Astrocyte (in vitro differentiated cells and primary cell): ENCODE data around the gene IFNA8. TPM values are rescaled to one million over a fixed set of nuclear protein-coding genes. Genes with fewer than 3 reads are reported as not detected.

Experiments
- DNase-seq: peaks from one replicate; pipeline ENCODE4 v3.0.0-alpha.2; 2010; ENCODE audit warnings: low read depth
- FAIRE-seq: peaks from 2 replicates; lab custom pipeline; 2011; peaks lifted over from hg19 to GRCh38; lab: Jason Lieb, UNC
- H2AFZ ChIP-seq: 2 replicates; pipeline ENCODE4 v1.6.0; 2012; ENCODE audit warnings: low read depth, low read length, inconsistent platforms
- H3K27ac ChIP-seq: 2 replicates; pipeline ENCODE4 v1.5.1; 2011; ENCODE audit warnings: low read depth, low read length, inconsistent platforms
- H3K27me3 ChIP-seq: 2 replicates; pipeline ENCODE4 v1.6.0; 2011; ENCODE audit warnings: low read length, inconsistent platforms; ENCODE audit not compliant: insufficient read depth
- H3K36me3 ChIP-seq: 2 replicates; pipeline ENCODE4 v1.5.1; 2011; ENCODE audit warnings: low read length, inconsistent platforms; ENCODE audit not compliant: insufficient read depth
- H3K4me1 ChIP-seq: 2 replicates; pipeline ENCODE4 v1.5.1; 2011; ENCODE audit warnings: low read length, inconsistent platforms; ENCODE audit not compliant: insufficient read depth
- H3K4me2 ChIP-seq: 2 replicates; pipeline ENCODE4 v1.6.0; 2012; ENCODE audit warnings: low read length, inconsistent platforms
- H3K4me3 ChIP-seq: 2 replicates; pipeline ENCODE4 v1.5.1; 2011; ENCODE audit warnings: low read depth, mild to moderate bottlenecking, low read length, inconsistent platforms; ENCODE audit not compliant: insufficient read depth
- H3K79me2 ChIP-seq: 2 replicates; pipeline ENCODE4 v1.6.0; 2012; ENCODE audit warnings: mild to moderate bottlenecking, low read length, inconsistent platforms; ENCODE audit not compliant: insufficient read depth
- H3K9ac ChIP-seq: 2 replicates; pipeline ENCODE4 v1.6.0; 2012; ENCODE audit warnings: mild to moderate bottlenecking, low read length, inconsistent platforms
- H3K9me3 ChIP-seq: 2 replicates; pipeline ENCODE4 v1.5.1; 2012; ENCODE audit warnings: low read depth, mild to moderate bottlenecking, low read length, inconsistent platforms; ENCODE audit not compliant: insufficient read depth
- H4K20me1 ChIP-seq: 2 replicates; pipeline ENCODE4 v1.6.0; 2012; ENCODE audit warnings: low read length, inconsistent platforms; ENCODE audit not compliant: insufficient read depth
- H3K27ac Mint-ChIP-seq: one replicate; pipeline ENCODE4 v1.8.0; 2021; ENCODE audit warnings: mild to moderate bottlenecking, mixed read lengths; ENCODE audit not compliant: unreplicated experiment
- H3K27me3 Mint-ChIP-seq: one replicate; pipeline ENCODE4 v1.8.0; 2021; ENCODE audit warnings: low read depth, mixed read lengths; ENCODE audit not compliant: unreplicated experiment
- H3K36me3 Mint-ChIP-seq: one replicate; pipeline ENCODE4 v1.8.0; 2021; ENCODE audit warnings: low read depth, mixed read lengths; ENCODE audit not compliant: unreplicated experiment
- H3K4me1 Mint-ChIP-seq: one replicate; pipeline ENCODE4 v1.8.0; 2021; ENCODE audit warnings: low read depth, mixed read lengths; ENCODE audit not compliant: unreplicated experiment
- H3K4me3 Mint-ChIP-seq: one replicate; pipeline ENCODE4 v1.8.0; 2021; ENCODE audit warnings: mild to moderate bottlenecking, moderate library complexity, mixed read lengths; ENCODE audit not compliant: unreplicated experiment
- H3K9me3 Mint-ChIP-seq: one replicate; pipeline ENCODE4 v1.8.0; 2021; ENCODE audit warnings: mild to moderate bottlenecking, mixed read lengths; ENCODE audit not compliant: unreplicated experiment
- EZH2 ChIP-seq: IDR thresholded peaks from 2 replicates; pipeline ENCODE4 v1.6.1; 2012; ENCODE audit warnings: mild to moderate bottlenecking, low read length, inconsistent platforms; ENCODE audit not compliant: insufficient read depth
- total RNA-seq: library from RNA; stranded (reverse); gene quantifications from 2 replicates; pipeline ENCODE4 v1.2.1, GENCODE V29; 2021
- TF ChIP-seq, protein P1 (sequence below): IDR thresholded peaks from 2 replicates; pipeline ENCODE4 v1.5.1; 2011; ENCODE audit warnings: low read depth, mild to moderate bottlenecking, inconsistent platforms, low read length, moderate library complexity; ENCODE audit not compliant: insufficient read depth

The IFNA8 gene
- total RNA-seq, 1 donor from 2014 or later, result not detected

DNA sequence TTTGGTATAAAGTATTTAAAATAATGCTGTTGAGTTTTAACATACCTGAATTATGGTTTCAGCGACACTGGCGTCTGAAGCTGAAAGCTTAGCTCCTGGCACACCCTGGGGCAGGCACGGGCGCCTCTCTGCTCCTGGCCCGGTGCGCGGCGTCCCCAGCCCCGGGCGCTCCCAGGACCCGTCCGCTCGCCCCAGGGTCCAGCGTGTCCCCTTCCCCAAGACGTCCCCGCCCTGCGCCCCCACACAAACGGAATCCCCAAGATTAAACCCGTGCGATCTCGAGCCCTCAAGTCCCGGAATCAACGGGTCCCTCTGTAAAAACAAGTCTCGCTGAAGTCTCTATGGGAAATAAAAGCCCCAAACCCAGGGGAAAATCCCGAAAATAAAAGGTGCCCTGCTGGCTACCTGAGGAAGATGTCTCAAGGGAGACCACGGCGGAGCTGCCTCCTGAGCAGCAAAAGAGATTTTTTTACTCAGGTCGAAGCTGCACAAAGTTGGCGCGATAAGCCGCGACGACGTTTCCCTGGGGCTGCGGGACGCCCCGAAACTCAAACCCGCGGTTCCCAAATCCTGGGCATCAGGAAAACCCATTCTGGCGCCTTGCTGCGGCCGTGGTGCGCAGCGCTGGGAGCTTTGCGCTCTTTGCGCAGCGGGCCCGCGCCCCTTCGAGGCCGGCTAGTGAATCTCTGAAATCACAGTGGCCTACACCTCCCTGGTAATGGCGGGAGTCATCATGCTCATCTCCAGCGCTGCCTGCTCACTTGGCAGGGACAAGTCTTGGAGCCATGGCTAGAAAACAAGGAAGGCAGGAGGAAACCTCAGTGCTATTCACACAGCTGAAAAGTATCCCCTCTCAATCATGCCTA, 6.3 kb upstream of the IFNA8 start:
- Mint-ChIP-seq H3K4me1 (no peaks in the 10 kb centered on the region), H3K9me3 (no peaks in the 10 kb centered on the region), H3K36me3 (no peaks in the 10 kb centered on the region), H3K27me3 (peaks cover 14% of the 10 kb centered on the region), H3K4me3 (peak overlapping the region; percentile 75), H3K27ac (no peak overlapping the region)
- Histone ChIP-seq H3K36me3 (no peaks in the 10 kb centered on the region), H3K27me3 (peaks cover 14% of the 10 kb centered on the region), H3K4me1 (peaks cover 5% of the 10 kb centered on the region), H4K20me1 (no peaks in the 10 kb centered on the region), H3K27ac (no peak overlapping the region), H3K79me2 (no peaks in the 10 kb centered on the region), H3K4me2 (peak overlapping the region; percentile 97), H2AFZ (peak overlapping the region; percentile 76), H3K9me3 (no peaks in the 10 kb centered on the region), H3K9ac (peak overlapping the region; percentile 43), H3K4me3 (peak overlapping the region; percentile 65)
- DNase-seq (no peak), FAIRE-seq (no peak)
- peak; percentile 39 for TF ChIP-seq EZH2
- TF ChIP-seq, protein P1, sequence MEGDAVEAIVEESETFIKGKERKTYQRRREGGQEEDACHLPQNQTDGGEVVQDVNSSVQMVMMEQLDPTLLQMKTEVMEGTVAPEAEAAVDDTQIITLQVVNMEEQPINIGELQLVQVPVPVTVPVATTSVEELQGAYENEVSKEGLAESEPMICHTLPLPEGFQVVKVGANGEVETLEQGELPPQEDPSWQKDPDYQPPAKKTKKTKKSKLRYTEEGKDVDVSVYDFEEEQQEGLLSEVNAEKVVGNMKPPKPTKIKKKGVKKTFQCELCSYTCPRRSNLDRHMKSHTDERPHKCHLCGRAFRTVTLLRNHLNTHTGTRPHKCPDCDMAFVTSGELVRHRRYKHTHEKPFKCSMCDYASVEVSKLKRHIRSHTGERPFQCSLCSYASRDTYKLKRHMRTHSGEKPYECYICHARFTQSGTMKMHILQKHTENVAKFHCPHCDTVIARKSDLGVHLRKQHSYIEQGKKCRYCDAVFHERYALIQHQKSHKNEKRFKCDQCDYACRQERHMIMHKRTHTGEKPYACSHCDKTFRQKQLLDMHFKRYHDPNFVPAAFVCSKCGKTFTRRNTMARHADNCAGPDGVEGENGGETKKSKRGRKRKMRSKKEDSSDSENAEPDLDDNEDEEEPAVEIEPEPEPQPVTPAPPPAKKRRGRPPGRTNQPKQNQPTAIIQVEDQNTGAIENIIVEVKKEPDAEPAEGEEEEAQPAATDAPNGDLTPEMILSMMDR, result no peak

DNA sequence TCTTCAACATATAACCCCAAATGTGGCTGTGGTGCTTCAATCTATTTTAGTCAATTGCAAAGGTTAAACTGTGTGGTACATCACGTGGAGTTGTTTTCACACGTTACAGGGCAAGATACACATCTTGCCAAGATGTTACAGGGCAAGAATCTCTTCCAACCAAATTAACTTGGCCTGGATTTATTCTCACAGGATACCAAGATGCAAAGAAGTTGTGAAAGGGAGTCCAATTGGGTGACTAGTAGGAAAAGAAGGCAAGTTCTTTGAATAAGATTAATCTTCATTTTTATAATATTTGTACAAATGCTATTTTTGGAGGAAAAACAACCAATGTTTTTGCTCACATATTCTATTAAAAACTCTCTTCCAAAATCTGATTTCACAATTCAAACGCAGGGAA, 4.8 kb upstream of the IFNA8 start:
- Histone ChIP-seq H3K4me1 (peaks cover 5% of the 10 kb centered on the region), H3K36me3 (no peaks in the 10 kb centered on the region), H3K27ac (no peak overlapping the region), H2AFZ (no peak overlapping the region), H3K4me3 (no peak overlapping the region), H3K79me2 (no peaks in the 10 kb centered on the region), H3K9me3 (no peaks in the 10 kb centered on the region), H3K4me2 (no peak overlapping the region), H4K20me1 (no peaks in the 10 kb centered on the region), H3K9ac (no peak overlapping the region), H3K27me3 (peaks cover 11% of the 10 kb centered on the region)
- H3K9me3 Mint-ChIP-seq, result no peaks in the 10 kb centered on the region
- TF ChIP-seq, protein P1, result no peak
- no peak for TF ChIP-seq EZH2
- DNase-seq, result no peak
- FAIRE-seq, result no peak
- no peak overlapping the region for H3K27ac Mint-ChIP-seq
- no peak overlapping the region for H3K4me3 Mint-ChIP-seq
- H3K27me3 Mint-ChIP-seq, result peaks cover 11% of the 10 kb centered on the region
- no peaks in the 10 kb centered on the region for H3K36me3 Mint-ChIP-seq
- no peaks in the 10 kb centered on the region for H3K4me1 Mint-ChIP-seq

DNA sequence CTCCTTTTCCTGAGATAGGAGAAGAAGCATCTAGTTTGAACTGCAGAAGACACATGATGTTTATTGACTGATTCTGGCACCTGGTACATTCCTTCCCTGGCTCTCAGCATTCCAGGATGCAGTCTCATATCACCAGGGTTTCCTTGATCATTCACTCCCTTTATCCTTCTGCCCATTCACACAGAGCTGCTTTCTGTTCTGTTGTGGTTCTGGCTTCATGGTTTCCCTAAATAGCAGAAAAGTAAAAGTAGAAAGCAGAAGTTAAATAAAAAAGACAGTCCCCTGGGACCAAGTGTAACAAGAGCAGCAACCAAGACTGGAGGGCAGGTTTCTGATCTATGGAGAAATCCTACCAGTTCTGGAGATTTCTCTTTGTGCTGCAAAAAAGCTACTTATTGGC, 3.2 kb downstream of the IFNA8 start:
- Histone ChIP-seq H3K9ac (no peak overlapping the region), H3K4me1 (no peaks in the 10 kb centered on the region), H4K20me1 (no peaks in the 10 kb centered on the region), H3K36me3 (no peaks in the 10 kb centered on the region), H3K4me2 (no peak overlapping the region), H3K9me3 (no peaks in the 10 kb centered on the region), H3K4me3 (no peak overlapping the region), H2AFZ (no peak overlapping the region), H3K79me2 (no peaks in the 10 kb centered on the region), H3K27me3 (no peaks in the 10 kb centered on the region), H3K27ac (no peak overlapping the region)
- DNase-seq (no peak), FAIRE-seq (no peak)
- no peaks in the 10 kb centered on the region for H3K9me3 Mint-ChIP-seq
- no peak overlapping the region for H3K4me3 Mint-ChIP-seq
- H3K4me1 Mint-ChIP-seq, result no peaks in the 10 kb centered on the region
- H3K27me3 Mint-ChIP-seq, result no peaks in the 10 kb centered on the region
- no peak overlapping the region for H3K27ac Mint-ChIP-seq
- TF ChIP-seq EZH2, result no peak
- TF ChIP-seq, protein P1, result no peak
- no peaks in the 10 kb centered on the region for H3K36me3 Mint-ChIP-seq
